A673 (cell line): ENCODE data around the gene SOS1.

Source experiments
- EZH2 ChIP-seq: fragments of 200-600 bp; sonication (generic); IDR thresholded peaks from 2 replicates; pipeline ENCODE4 v1.6.1; 2017; ENCODE audit warnings: borderline replicate concordance, low read depth, mild to moderate bottlenecking, mixed read lengths, antibody characterized with exemption, low read length; ENCODE audit not compliant: poor library complexity, severe bottlenecking
- TF ChIP-seq, protein P1 (sequence below): fragments of 300-800, 200-600 bp; sonication (generic); conservative IDR thresholded peaks from 2 replicates; pipeline ENCODE4 v1.5.1; 2017; ENCODE audit warnings: low read depth, mild to moderate bottlenecking, antibody characterized with exemption, low read length, moderate library complexity, mixed read lengths

DNA sequence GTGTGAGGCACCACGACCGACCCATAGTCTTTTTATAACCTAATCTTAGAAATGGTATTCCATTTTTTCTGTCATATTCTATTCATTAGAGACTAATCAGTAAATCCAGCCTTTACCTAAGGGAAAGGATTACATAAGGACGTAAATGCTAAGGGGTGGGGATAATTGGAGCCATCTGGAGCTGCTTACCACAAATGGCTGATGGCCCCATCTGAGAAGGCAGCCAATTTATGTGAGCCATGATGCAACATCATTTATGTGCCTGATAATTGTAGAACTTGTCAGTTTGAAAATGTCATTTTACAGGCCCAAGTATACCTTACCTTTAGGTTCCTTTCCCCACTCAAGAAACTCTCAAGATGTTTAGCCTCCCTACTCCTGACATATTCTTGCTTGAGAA, 187.2 kb downstream of the SOS1 start:
- TF ChIP-seq, protein P1, sequence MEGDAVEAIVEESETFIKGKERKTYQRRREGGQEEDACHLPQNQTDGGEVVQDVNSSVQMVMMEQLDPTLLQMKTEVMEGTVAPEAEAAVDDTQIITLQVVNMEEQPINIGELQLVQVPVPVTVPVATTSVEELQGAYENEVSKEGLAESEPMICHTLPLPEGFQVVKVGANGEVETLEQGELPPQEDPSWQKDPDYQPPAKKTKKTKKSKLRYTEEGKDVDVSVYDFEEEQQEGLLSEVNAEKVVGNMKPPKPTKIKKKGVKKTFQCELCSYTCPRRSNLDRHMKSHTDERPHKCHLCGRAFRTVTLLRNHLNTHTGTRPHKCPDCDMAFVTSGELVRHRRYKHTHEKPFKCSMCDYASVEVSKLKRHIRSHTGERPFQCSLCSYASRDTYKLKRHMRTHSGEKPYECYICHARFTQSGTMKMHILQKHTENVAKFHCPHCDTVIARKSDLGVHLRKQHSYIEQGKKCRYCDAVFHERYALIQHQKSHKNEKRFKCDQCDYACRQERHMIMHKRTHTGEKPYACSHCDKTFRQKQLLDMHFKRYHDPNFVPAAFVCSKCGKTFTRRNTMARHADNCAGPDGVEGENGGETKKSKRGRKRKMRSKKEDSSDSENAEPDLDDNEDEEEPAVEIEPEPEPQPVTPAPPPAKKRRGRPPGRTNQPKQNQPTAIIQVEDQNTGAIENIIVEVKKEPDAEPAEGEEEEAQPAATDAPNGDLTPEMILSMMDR = no peak
- no peak for TF ChIP-seq EZH2
